GM19455 (cell line): Measurements from ENCODE around the gene ZFAND6.
A peak's percentile ranks its signal among the peaks of the same experiment; 100 is the strongest.
"Not testable (repeated sequence)": the region's sequence is repeated elsewhere in the genome, so short reads cannot be mapped to it uniquely, and the experiment has no call there.

ENCODE experiments used
- ATAC-seq: cut with Tn5 transposase; IDR thresholded peaks from one replicate; pipeline ENCODE4 v1.9.1; 2021; ENCODE audit not compliant: unreplicated experiment

The ZFAND6 gene

GRCh38 chr15:80095511-80095910 is 36.0 kb downstream of the ZFAND6 start:
- no peak for ATAC-seq

DNA sequence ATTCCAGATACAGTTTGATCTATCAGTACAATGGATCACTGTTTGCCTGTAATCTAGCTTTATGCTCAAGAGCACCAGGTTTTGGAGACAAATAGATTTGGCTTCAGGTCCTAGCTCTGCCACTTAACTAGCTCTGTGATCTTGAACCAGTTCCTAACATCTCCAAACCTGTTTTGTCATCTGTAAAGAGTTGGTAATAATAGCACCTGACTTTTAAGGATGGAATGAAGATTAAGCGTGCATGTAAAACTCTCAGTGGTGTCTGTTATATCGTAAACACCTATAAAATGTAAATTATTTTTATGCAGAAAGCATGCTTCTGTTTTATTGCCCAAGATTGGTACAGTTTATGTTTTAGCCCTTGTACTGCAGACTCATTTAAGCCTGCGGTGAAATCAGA is 36.5 kb downstream of the ZFAND6 start:
- ATAC-seq = no peak

GRCh38 chr15:80098341-80098740 is 38.9 kb downstream of the ZFAND6 start:
- no peak for ATAC-seq

DNA sequence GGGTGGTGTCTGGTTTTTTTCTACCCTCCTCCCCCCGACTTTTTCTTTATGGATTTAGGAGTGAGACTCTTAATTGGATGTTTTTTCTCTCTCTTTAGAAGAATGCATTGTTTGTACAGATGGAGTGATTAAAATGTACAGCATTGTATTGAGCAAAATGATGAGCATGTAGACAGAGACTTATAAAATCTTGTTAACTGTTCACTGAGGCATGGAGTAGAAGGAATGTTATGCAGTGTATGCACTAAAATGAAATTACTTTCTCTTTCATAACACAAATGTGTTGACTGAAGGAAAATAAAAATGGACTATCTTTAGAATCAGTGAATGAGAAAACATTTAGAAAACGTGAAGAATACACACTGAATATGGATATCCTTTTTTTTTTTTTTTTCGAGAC is 39.8 kb downstream of the ZFAND6 start:
- ATAC-seq = peak; percentile 41

GRCh38 chr15:80099662-80100061 is 40.2 kb downstream of the ZFAND6 start:
- ATAC-seq = peak; percentile 84

- ATAC-seq = no peak
These were observed 40.8 kb downstream of the ZFAND6 start for GRCh38 chr15:80100247-80100646.

GRCh38 chr15:80105193-80105592 is 45.7 kb downstream of the ZFAND6 start:
- no peak for ATAC-seq

GRCh38 chr15:80105595-80105994 is 46.1 kb downstream of the ZFAND6 start:
- ATAC-seq = no peak

GRCh38 chr15:80106051-80106450 is 46.6 kb downstream of the ZFAND6 start:
- no peak for ATAC-seq

DNA sequence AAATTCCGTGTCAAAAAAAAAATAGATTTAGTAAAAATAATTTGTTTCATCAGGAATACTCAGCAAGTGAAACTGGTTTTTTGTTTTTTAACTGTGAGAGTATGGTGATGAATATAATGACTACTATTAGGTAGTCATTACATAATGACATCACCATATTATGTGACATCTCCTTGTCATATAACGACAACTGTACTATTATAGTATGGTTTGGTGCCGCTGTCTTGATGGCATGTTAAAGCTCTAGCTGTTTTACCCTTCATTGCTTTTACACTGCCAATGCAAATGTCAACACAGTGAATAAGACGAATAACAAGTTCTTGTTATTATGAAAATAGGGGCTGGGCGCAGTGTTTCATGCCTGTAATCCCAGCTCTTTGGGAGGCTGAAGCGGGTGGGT is 47.7 kb downstream of the ZFAND6 start:
- no peak for ATAC-seq

- ATAC-seq = no peak
These were observed 48.3 kb downstream of the ZFAND6 start for GRCh38 chr15:80107774-80108173.

- ATAC-seq = no peak
These were observed 49.9 kb downstream of the ZFAND6 start for GRCh38 chr15:80109388-80109787.

GRCh38 chr15:80110920-80111319 is 51.4 kb downstream of the ZFAND6 start:
- ATAC-seq = no peak

DNA sequence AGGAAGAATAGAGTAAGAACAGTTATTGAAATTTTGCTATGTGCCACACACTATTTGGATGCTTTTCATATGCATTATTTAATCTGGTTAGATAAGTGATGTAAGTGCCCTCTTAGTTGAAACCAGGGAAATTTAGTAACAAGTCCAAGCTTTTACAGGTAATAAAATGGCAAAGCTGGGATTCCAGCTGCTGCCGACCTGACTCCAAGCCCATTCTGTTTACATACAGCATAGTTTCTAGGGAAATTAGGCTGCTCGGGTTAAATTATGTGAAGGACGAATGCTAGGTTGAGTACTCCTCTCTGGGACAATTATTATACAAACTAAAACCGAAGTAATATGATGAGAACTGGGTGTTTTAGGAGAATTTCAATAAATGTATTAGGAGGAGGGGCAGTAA is 54.6 kb downstream of the ZFAND6 start:
- ATAC-seq = no peak

DNA sequence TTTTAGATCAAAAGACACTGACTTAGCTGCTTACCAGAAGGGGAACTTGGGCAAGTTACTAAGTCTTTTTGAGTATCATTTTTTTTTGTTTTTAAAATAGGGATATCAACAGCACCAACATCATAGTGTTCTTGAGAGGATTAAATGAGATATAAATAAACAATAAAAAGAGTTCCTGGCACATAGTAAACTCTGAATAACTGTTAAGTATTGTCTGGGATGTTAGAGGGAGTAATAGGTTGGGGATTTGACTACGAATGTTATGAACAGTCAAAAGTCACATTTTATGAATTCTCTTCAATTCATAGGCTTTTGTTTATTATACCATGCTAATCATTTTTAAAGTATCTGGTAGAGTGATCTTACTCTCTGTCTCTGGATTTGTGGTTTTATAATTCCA is 55.5 kb downstream of the ZFAND6 start:
- ATAC-seq = no peak

- ATAC-seq = no peak
These were observed 59.5 kb downstream of the ZFAND6 start for GRCh38 chr15:80118956-80119355.

DNA sequence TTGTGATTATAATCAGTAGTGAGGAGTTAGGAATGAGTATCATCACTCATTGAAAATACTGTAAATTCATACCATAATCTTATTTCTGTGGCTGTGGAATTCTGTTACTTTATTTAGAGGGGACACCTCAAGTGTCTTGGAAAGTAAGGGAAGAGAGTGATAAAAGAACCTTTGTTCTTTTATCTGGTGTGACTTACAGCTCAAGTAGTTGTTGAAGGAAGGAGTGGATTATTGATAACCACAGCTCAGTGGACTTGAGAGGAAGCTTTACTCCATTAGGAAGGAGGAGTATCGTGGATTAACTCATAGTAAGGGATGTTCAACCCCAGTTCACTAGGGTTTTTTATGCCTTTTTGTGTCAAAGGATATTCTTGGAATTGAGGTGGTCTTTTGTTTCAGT is 61.2 kb downstream of the ZFAND6 start:
- no peak for ATAC-seq

- ATAC-seq = no peak
These were observed 62.1 kb downstream of the ZFAND6 start for GRCh38 chr15:80121546-80121945.

GRCh38 chr15:80123034-80123433 is 63.6 kb downstream of the ZFAND6 start:
- no peak for ATAC-seq

GRCh38 chr15:80127253-80127652 is 67.8 kb downstream of the ZFAND6 start:
- ATAC-seq = not testable (repeated sequence)

GRCh38 chr15:80127911-80128310 is 68.4 kb downstream of the ZFAND6 start:
- ATAC-seq = no peak

DNA sequence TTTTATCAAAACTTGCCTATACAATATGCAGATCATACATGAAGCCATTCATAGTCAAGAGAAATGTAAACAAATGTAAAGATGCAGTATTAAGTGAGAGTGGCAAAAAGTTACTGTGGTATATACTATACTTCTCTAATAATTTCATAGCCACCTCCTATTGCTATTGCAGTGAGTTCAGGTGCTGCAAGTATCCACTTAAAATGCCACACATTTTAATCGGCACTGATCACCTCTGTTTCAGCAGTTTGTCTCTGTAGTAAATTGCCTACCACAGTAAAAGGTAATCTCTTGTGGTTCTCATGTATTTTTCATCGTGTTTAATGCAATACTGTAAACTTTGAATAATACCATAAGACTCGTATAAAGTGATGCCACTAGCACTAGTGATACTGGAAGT is 72.9 kb downstream of the ZFAND6 start:
- ATAC-seq = no peak

DNA sequence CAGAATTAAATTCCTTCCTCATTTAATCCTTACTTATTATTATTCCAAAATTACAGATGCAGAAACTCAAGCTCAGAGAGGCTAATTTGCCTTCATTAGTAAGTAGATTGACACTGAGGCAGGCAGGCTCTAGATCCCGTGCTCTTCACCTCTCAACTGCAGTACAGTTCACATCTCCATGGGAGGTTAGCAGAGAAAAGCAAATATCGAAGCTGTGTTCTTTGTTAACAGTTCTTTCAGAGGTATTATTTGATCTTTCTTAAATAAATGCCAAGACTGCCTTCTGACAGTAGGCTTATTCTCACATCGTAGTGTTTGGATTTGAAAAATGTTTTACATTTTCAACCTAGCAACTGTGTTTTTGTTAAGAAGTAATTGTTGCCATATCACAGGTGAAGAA is 77.4 kb downstream of the ZFAND6 start:
- ATAC-seq = no peak

GRCh38 chr15:80138961-80139360 is 79.5 kb downstream of the ZFAND6 start:
- no peak for ATAC-seq
